HT-29 (cell line): Measurements from ENCODE around the gene ARSK. TPM values are rescaled to one million over a fixed set of nuclear protein-coding genes. Genes with fewer than 3 reads are reported as not detected.

Experiments
- DNase-seq: peaks from one replicate; pipeline ENCODE4 v3.0.0-alpha.2; 2015; ENCODE audit warnings: low spot score
- small RNA-seq: library from RNA; depleted of rRNA; stranded (forward); fragments of <200 nt; gene quantifications from one replicate; pipeline ENCODE3, GENCODE V24; 2014
- total RNA-seq: library from RNA; depleted of rRNA; stranded (reverse); fragments of >200 nt; shearing (Covaris generic); gene quantifications from 2 replicates; pipeline ENCODE4 v1.2.3, GENCODE V29; 2014; rRNA removed

The ARSK gene
- total RNA-seq, 1 experiment from 2014 or later: 1.7 TPM

DNA sequence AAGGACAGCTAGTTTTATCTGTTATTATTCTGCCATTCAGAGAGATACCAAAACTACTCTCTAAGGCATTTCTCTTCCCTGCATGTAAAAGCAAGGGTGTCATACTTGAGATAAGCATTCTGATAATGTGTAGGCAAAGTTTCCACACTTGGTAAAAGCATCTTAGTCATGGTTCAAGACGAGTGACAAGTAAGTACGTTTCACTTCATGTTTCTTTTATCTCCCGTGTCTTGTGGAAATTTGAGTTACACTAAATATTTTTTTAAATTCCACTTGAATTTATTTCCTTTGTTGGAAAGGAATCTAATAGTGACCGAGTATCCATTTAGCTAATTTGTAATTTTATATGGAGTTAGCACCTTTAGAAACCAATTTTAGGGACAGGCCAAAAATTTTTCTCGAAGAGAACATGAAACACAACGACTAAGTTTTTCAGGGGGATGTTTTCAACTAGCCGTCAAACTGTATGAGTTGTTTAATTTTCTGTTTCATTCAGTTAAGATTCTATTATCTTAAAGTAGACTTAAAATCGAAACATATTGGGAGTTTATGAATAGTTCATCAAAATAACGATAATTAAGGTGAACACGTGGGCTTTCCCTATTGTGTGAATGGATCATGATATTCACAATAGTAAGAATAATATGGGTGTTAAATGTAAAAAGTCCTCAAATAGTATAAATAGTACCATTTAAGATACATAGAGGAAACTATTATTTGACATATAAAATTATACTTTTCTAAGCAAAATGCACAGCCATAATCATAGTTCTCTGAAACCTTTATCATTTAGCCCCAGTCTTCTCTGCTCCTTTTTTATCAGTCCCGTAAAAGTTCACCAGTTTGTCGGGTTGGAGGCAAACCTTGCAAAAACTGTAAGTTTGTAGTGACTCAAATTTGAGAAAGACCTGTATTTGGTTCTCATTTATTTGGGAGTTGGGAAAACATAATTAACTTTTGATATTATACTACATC, 93.3 kb downstream of the ARSK start:
- no peak for DNase-seq

DNA sequence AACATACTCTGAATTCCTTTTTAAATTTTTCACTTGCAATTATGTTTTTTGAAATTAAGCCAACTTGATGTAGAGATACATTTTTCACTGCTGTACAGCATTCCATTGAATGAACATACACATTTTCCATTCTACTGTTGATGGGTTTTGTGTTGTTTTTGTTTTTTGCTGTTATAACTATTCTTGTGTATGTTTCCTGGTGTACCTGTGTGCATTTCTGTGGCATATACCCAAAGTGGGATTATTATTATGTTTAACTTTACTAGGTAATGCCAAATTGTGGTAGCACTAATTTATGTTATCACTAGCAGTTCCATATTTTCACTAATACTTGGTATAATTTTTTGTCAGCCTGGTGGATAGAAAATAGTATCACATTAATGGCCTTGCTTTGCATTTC, 94.4 kb downstream of the ARSK start:
- no peak for DNase-seq

DNA sequence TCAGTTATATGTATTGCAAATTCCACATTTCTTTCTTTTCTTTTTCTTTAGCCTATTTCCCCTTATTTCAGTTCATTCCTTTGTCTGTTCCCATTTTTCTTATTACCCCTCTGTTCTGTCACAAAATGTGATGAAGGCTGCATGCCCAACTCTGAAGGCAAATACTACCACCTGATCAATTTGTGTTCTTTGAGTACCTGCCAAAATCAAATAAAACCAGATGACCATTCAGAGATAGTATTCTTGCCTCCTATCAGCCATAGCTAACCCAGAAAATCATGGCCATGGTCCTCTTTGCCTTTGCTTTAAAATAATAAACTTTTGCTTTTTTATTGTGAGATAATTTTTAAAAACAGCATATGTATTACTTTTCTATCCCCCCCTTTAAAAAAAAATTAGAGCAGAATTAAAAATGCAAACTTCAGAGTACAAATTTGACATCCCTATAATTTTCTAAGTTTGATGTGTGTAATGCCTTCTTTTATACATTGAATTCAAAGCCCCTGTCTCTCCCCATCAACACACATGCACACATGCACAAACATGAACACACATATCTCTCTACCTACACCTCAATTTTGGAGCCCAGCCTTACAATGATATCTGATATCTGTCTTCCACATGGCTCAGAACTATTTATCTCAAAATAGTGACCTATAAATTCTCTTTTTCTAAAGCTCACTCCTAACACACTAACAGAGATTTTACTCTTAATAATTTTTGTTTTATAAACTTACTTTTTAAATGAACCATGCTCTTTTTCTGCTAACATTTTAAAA, 95.1 kb downstream of the ARSK start:
- no peak for DNase-seq

DNA sequence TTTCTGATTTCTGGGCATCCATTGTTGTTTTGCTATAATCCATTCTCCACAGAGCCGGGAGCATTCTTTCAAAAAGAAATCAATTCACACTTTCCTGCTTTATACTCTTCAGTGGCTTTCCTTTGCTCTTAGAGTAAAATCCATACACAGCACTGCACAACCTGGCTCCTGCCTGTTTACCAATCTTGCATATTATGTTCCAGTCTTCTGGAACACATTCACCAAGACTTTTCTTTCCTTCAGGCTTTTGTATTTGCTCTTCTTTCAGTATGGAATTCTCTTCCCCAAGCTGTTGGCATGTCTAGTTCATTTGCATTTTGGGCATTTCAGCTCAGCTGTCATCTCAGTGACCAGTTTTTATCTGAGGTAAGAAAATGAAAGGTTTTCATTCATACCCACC, 97.9 kb downstream of the ARSK start:
- no peak for DNase-seq

DNA sequence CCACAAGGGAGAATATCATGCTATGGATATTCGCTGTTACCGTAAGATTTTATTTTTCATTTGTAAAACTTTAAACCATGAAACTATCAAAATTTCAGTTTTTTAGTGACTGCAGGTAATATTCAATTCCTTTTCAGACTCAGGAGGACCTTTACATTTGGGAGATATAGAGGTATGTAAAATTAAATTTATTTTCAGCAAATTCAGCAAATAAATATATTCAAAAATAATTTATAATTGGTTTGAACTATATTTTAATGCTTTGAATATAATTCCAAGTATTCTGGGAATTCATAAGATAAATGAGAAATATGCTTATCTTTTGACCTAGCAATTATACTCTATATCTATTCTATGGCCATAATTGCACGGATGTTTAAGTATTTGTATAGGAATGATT, 99.3 kb downstream of the ARSK start:
- no peak for DNase-seq

Small RNA genes within 50 kb of the gene (small RNA-seq; reads per million reads assigned to genes)
- gene RNU6-308P: not detected

Other genes starting within 250 kb of the ARSK start
- gene FAM81B, start 163.7 kb upstream of the ARSK start, total RNA-seq: not detected in 2 replicates
- gene SKIC3, start 124 bp upstream of the ARSK start, total RNA-seq: 21.6 and 30.0 TPM in 2 replicates
- not detected in 2 replicates for gene GPR150, start 65.0 kb downstream of the ARSK start, total RNA-seq
- 0.03 TPM in 1 of 2 replicates, not detected in the other for gene RFESD, start 91.7 kb downstream of the ARSK start, total RNA-seq
- gene SPATA9, start 127.9 kb downstream of the ARSK start, total RNA-seq: not detected in 2 replicates
- gene RHOBTB3, start 176.2 kb downstream of the ARSK start, total RNA-seq: 69.3 and 72.5 TPM in 2 replicates